Peyer's patch (tissue), 4 donors: Measurements from ENCODE around the gene MOK. TPM values are rescaled to one million over a fixed set of nuclear protein-coding genes. Genes with fewer than 3 reads are reported as not detected.

Experiments used
- DNase-seq, 3 donors: peaks; one replicate each; pipeline ENCODE4 v3.0.0-alpha.2; 2017 to 2019
- H3K27ac ChIP-seq, 4 donors: fragments of 200-600 bp; sonication (generic); one replicate each; pipeline ENCODE4 v1.5.1; 2016 to 2019
- H3K27me3 ChIP-seq, 2 donors: fragments of 200-600 bp; sonication (generic); one replicate each; pipeline ENCODE4 v1.5.1; 2019
- H3K36me3 ChIP-seq, 3 donors: fragments of 200-600 bp; sonication (generic); one replicate each; pipeline ENCODE4 v1.5.1; 2016 to 2019
- H3K4me1 ChIP-seq, 4 donors: fragments of 200-600 bp; sonication (generic); one replicate each; pipeline ENCODE4 v1.5.1; 2016 to 2019
- H3K4me3 ChIP-seq, 4 donors: fragments of 200-600 bp; sonication (generic); 1 replicate in 3 of 4; 2 replicates in 1 of 4; pipeline ENCODE4 v1.5.1; 2016 to 2019; ENCODE audit warnings: mild to moderate bottlenecking in 1 of 4
- H3K9me3 ChIP-seq, 4 donors: fragments of 200-600 bp; sonication (generic); one replicate each; pipeline ENCODE4 v1.5.1; 2016 to 2019; ENCODE audit warnings: mild to moderate bottlenecking in 1 of 4
- CTCF ChIP-seq, 6 experiments: fragments of 450-650 bp in 4 of 6; fragments of 200-600 bp in 2 of 6; sonication (generic) in 1 of 6; IDR thresholded peaks; one replicate each; pipeline ENCODE4 v1.5.1; 2017 to 2019; ENCODE audit warnings: antibody characterized with exemption in 6 of 6, mild to moderate bottlenecking in 3 of 6, moderate library complexity in 1 of 6
- POLR2A ChIP-seq, 2 donors: fragments of 450-650 bp; IDR thresholded peaks; one replicate each; pipeline ENCODE4 v1.5.1; 2017; ENCODE audit warnings: antibody characterized with exemption in 2 of 2, mild to moderate bottlenecking in 2 of 2, moderate library complexity in 2 of 2
- total RNA-seq, 4 donors: library from RNA; depleted of rRNA; stranded (reverse); fragments of >200 nt; gene quantifications; one replicate each; pipeline ENCODE4 v1.1.0, GENCODE V29; 2016

MOK gene
- total RNA-seq, 4 donors from 2014 or later, result 4.6 to 30.5 (median 14.6) TPM

GRCh38 chr14:102218688-102219087, 86.3 kb downstream of the MOK start:
- Histone ChIP-seq H3K27ac (no peak overlapping the region), H3K9me3 (no peaks in the 10 kb centered on the region), H3K27me3 (no peaks in the 10 kb centered on the region), H3K36me3 (peaks cover 0 to 24% (median 0%) of the 10 kb centered on the region in 3 donors), H3K4me1 (no peaks in the 10 kb centered on the region), H3K4me3 (no peak overlapping the region)
- no peak for DNase-seq
- no peak for TF ChIP-seq CTCF (IDR thresholded peaks at IDR 0.05)
- TF ChIP-seq POLR2A (IDR thresholded peaks at IDR 0.05), result no peak

GRCh38 chr14:102217987-102218421, 87.0 kb downstream of the MOK start:
- H3K27me3 ChIP-seq, result no peaks in the 10 kb centered on the region
- H3K4me3 ChIP-seq, result no peak overlapping the region
- peaks cover 0 to 17% (median 0%) of the 10 kb centered on the region in 3 donors for H3K36me3 ChIP-seq
- no peaks in the 10 kb centered on the region for H3K9me3 ChIP-seq
- H3K27ac ChIP-seq, result no peak overlapping the region
- DNase-seq, result peak in 1 of 3 donors; percentile 35
- TF ChIP-seq CTCF (IDR thresholded peaks at IDR 0.05) (no peak), POLR2A (IDR thresholded peaks at IDR 0.05) (no peak)
- no peaks in the 10 kb centered on the region for H3K4me1 ChIP-seq

GRCh38 chr14:102217399-102217798, 87.6 kb downstream of the MOK start:
- no peak for TF ChIP-seq POLR2A (IDR thresholded peaks at IDR 0.05)
- no peak for TF ChIP-seq CTCF (IDR thresholded peaks at IDR 0.05)
- Histone ChIP-seq H3K27me3 (no peaks in the 10 kb centered on the region), H3K9me3 (no peaks in the 10 kb centered on the region), H3K27ac (no peak overlapping the region), H3K4me3 (no peak overlapping the region), H3K36me3 (peaks cover 0 to 19% (median 0%) of the 10 kb centered on the region in 3 donors), H3K4me1 (no peaks in the 10 kb centered on the region)
- no peak for DNase-seq

GRCh38 chr14:102215576-102216250, 89.3 kb downstream of the MOK start:
- no peak for TF ChIP-seq POLR2A (IDR thresholded peaks at IDR 0.05)
- TF ChIP-seq CTCF (IDR thresholded peaks at IDR 0.05), result no peak
- Histone ChIP-seq H3K36me3 (peaks cover 0 to 31% (median 0%) of the 10 kb centered on the region in 3 donors), H3K27ac (no peak overlapping the region), H3K4me3 (no peak overlapping the region), H3K27me3 (no peaks in the 10 kb centered on the region), H3K9me3 (no peaks in the 10 kb centered on the region), H3K4me1 (no peaks in the 10 kb centered on the region)
- DNase-seq, result peak in 1 of 3 donors; percentile 20

- Histone ChIP-seq H3K27ac (no peak overlapping the region), H3K36me3 (peaks cover 0 to 37% (median 0%) of the 10 kb centered on the region in 3 donors), H3K9me3 (no peaks in the 10 kb centered on the region)
These were observed 89.9 kb downstream of the MOK start for GRCh38 chr14:102215071-102215470.

More at GRCh38 chr14:102215071-102215470, 89.9 kb downstream of the MOK start:
- Histone ChIP-seq H3K4me1 (no peaks in the 10 kb centered on the region), H3K27me3 (no peaks in the 10 kb centered on the region), H3K4me3 (no peak overlapping the region)
- TF ChIP-seq POLR2A (IDR thresholded peaks at IDR 0.05) (no peak), CTCF (IDR thresholded peaks at IDR 0.05) (no peak)
- DNase-seq, result peak in 1 of 3 donors; percentile 12
